Esophagus squamous epithelium (tissue), 4 donors: ENCODE measurements around the gene NDUFV1.
"Not testable (repeated sequence)": the region's sequence is repeated elsewhere in the genome, so short reads cannot be mapped to it uniquely, and the experiment has no call there.

Experiments
- POLR2A ChIP-seq, 4 donors: fragments of 450-650 bp; IDR thresholded peaks; one replicate each; pipeline ENCODE4 v1.6.1; 2017; ENCODE audit warnings: antibody characterized with exemption in 4 of 4, mild to moderate bottlenecking in 4 of 4, moderate library complexity in 3 of 4
- TF ChIP-seq, protein P1 (sequence below), 6 experiments: fragments of 450-650 bp in 4 of 6; fragments of 200-600 bp in 2 of 6; sonication (generic) in 2 of 6; IDR thresholded peaks; one replicate each; pipeline ENCODE4 v1.5.1; 2016 to 2019; ENCODE audit warnings: antibody characterized with exemption in 6 of 6, mild to moderate bottlenecking in 4 of 6, moderate library complexity in 4 of 6

DNA sequence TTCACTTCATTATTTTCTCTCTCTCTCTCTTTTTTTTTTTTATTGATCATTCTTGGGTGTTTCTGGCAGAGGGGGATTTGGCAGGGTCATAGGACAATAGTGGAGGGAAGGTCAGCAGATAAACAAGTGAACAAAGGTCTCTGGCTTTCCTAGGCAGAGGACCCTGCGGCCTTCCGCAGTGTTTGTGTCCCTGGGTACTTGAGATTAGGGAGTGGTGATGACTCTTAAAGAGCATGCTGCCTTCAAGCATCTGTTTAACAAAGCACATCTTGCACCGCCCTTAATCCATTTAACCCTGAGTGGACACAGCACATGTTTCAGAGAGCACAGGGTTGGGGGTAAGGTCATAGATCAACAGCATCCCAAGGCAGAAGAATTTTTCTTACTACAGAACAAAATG, 9.3 kb upstream of the NDUFV1 start:
- TF ChIP-seq POLR2A (IDR thresholded peaks at IDR 0.05) = not testable (repeated sequence)
- TF ChIP-seq, protein P1, sequence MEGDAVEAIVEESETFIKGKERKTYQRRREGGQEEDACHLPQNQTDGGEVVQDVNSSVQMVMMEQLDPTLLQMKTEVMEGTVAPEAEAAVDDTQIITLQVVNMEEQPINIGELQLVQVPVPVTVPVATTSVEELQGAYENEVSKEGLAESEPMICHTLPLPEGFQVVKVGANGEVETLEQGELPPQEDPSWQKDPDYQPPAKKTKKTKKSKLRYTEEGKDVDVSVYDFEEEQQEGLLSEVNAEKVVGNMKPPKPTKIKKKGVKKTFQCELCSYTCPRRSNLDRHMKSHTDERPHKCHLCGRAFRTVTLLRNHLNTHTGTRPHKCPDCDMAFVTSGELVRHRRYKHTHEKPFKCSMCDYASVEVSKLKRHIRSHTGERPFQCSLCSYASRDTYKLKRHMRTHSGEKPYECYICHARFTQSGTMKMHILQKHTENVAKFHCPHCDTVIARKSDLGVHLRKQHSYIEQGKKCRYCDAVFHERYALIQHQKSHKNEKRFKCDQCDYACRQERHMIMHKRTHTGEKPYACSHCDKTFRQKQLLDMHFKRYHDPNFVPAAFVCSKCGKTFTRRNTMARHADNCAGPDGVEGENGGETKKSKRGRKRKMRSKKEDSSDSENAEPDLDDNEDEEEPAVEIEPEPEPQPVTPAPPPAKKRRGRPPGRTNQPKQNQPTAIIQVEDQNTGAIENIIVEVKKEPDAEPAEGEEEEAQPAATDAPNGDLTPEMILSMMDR (IDR thresholded peaks at IDR 0.05) = not testable (repeated sequence)
